SU-DHL-6 (cell line): Measurements from ENCODE around the gene ACSS1.

Source experiments
- H2AFZ ChIP-seq: fragments of 200-600 bp; sonication (generic); 2 replicates; pipeline ENCODE4 v1.6.1; 2014; ENCODE audit warnings: low read depth, mild to moderate bottlenecking, moderate library complexity, mixed read lengths, antibody characterized with exemption, low read length; ENCODE audit not compliant: severe bottlenecking
- H3F3A ChIP-seq: fragments of 200-600 bp; shearing (Covaris generic); 2 replicates; pipeline ENCODE4 v1.6.0; 2016; ENCODE audit warnings: antibody characterized with exemption, mild to moderate bottlenecking; ENCODE audit not compliant: insufficient read depth
- H3K27ac ChIP-seq: fragments of 200-600 bp; sonication (generic); 2 replicates; pipeline ENCODE4 v1.5.1; 2016; ENCODE audit warnings: low read depth, mild to moderate bottlenecking, low read length, moderate library complexity, mixed read lengths
- H3K27me3 ChIP-seq: fragments of 200-600 bp; sonication (generic), shearing (Covaris generic); 2 replicates; pipeline ENCODE4 v1.6.0; 2014; ENCODE audit warnings: mild to moderate bottlenecking, low read length
- H3K36me3 ChIP-seq: fragments of 200-600 bp; sonication (generic); 2 replicates; pipeline ENCODE4 v1.6.1; 2014; ENCODE audit warnings: mild to moderate bottlenecking, low read length, mixed read lengths
- H3K4me2 ChIP-seq: fragments of 300-600, 200-600 bp; shearing (Covaris generic), sonication (generic); 2 replicates; pipeline ENCODE4 v1.6.0; 2014; ENCODE audit warnings: low read length, low read depth, mild to moderate bottlenecking; ENCODE audit not compliant: poor library complexity, severe bottlenecking
- H3K4me3 ChIP-seq: fragments of 200-600 bp; sonication (generic); 2 replicates; pipeline ENCODE4 v1.5.1; 2014; ENCODE audit warnings: antibody characterized with exemption, low read length, mild to moderate bottlenecking, mixed read lengths; ENCODE audit not compliant: insufficient read depth, poor library complexity, severe bottlenecking
- H3K79me2 ChIP-seq: fragments of 200-600 bp; sonication (generic); 2 replicates; pipeline ENCODE4 v1.6.1; 2014; ENCODE audit warnings: mild to moderate bottlenecking, low read length, moderate library complexity; ENCODE audit not compliant: insufficient read depth
- H3K9ac ChIP-seq: fragments of 200-600 bp; sonication (generic); 2 replicates; pipeline ENCODE4 v1.7.0; 2014; ENCODE audit warnings: mild to moderate bottlenecking, low read length
- H3K9me2 ChIP-seq: fragments of 200-600 bp; sonication (generic); replicated peaks from 2 replicates; pipeline ENCODE4 v1.6.1; 2014; ENCODE audit warnings: low read length; ENCODE audit not compliant: insufficient read depth
- H3K9me3 ChIP-seq: fragments of 200-600 bp; sonication (generic); 2 replicates; pipeline ENCODE4 v1.6.1; 2014; ENCODE audit warnings: low read length, mixed read lengths; ENCODE audit not compliant: insufficient read depth
- H4K20me1 ChIP-seq: fragments of 200-600 bp; sonication (generic); 2 replicates; pipeline ENCODE4 v1.6.1; 2014; ENCODE audit warnings: low read depth, mild to moderate bottlenecking, antibody characterized with exemption, low read length, moderate library complexity, mixed read lengths
- EZH2phosphoT487 ChIP-seq: fragments of 200-600 bp; sonication (generic), shearing (Covaris generic); conservative IDR thresholded peaks from 2 replicates; pipeline ENCODE4 v1.6.1; 2018; ENCODE audit warnings: mild to moderate bottlenecking, antibody characterized with exemption, low read length, moderate library complexity, mixed read lengths
- TF ChIP-seq, protein P1 (sequence below): fragments of 200-600 bp; sonication (generic); IDR thresholded peaks from one replicate; pipeline ENCODE4 v1.5.1; 2017; ENCODE audit warnings: antibody characterized with exemption, mild to moderate bottlenecking, low read length, moderate library complexity; ENCODE audit not compliant: insufficient read depth, poor library complexity, severe bottlenecking

ACSS1 gene

DNA sequence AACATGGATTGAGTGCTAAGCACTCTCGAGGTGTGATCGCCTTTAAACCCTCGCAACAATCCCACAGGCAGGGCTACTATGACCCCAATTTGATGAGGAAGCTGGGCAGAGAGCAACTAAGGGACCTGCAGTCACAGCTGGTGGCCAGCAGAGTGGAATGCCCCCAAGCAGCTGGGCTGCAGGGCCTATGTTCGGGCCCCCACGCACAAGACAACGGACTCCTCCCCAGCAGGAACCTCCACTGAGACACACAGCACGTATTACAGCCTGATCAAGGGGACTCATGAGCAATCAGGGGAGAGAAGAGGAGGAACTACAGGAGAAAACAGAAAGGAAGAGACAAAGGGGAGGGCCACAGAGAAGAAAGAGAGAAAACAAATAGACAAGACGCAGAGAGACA is 87.2 kb downstream of the ACSS1 start:
- no peaks in the 10 kb centered on the region for H3K36me3 ChIP-seq
- no peak overlapping the region for H2AFZ ChIP-seq
- H3F3A ChIP-seq, result no peaks in the 10 kb centered on the region
- TF ChIP-seq EZH2phosphoT487, result no peak
- TF ChIP-seq, protein P1, sequence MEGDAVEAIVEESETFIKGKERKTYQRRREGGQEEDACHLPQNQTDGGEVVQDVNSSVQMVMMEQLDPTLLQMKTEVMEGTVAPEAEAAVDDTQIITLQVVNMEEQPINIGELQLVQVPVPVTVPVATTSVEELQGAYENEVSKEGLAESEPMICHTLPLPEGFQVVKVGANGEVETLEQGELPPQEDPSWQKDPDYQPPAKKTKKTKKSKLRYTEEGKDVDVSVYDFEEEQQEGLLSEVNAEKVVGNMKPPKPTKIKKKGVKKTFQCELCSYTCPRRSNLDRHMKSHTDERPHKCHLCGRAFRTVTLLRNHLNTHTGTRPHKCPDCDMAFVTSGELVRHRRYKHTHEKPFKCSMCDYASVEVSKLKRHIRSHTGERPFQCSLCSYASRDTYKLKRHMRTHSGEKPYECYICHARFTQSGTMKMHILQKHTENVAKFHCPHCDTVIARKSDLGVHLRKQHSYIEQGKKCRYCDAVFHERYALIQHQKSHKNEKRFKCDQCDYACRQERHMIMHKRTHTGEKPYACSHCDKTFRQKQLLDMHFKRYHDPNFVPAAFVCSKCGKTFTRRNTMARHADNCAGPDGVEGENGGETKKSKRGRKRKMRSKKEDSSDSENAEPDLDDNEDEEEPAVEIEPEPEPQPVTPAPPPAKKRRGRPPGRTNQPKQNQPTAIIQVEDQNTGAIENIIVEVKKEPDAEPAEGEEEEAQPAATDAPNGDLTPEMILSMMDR, result no peak
- H3K4me2 ChIP-seq, result no peak overlapping the region
- H3K9me3 ChIP-seq, result no peaks in the 10 kb centered on the region
- no peaks in the 10 kb centered on the region for H4K20me1 ChIP-seq
- H3K9ac ChIP-seq, result no peak overlapping the region
- no peak overlapping the region for H3K27ac ChIP-seq
- no peaks in the 10 kb centered on the region for H3K79me2 ChIP-seq
- H3K4me3 ChIP-seq, result no peak overlapping the region
- no peaks in the 10 kb centered on the region for H3K27me3 ChIP-seq
- H3K9me2 ChIP-seq, result no peaks in the 10 kb centered on the region

DNA sequence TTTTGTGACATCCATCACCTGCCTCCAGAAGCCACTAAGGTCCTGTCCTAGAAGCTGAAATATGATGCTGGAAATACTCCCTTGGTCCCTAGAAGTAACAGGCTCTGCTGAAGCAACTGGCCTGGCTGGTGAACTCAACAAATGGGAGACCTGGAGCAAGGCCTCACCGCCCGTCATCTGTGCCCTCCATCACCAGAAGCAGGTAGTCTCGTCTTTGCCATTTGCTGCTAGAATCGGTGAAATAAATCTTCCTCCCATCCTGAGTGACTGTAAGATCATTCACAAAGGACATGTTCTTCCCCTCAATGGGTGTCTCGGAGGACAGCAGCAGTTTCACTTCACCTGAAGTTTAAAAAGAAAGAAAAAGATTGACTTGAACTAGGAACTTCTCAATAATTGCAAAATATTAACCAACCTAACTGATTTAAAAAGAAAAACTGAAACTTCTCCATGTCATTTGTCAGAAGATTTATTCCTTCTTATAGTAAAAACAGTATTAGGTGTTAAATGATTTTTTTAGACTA is 87.8 kb downstream of the ACSS1 start:
- Histone ChIP-seq H3K79me2 (no peaks in the 10 kb centered on the region), H3F3A (no peaks in the 10 kb centered on the region), H3K9me2 (no peaks in the 10 kb centered on the region), H3K9me3 (no peaks in the 10 kb centered on the region), H4K20me1 (no peaks in the 10 kb centered on the region), H2AFZ (no peak overlapping the region), H3K4me3 (no peak overlapping the region), H3K27ac (no peak overlapping the region), H3K9ac (no peak overlapping the region), H3K27me3 (no peaks in the 10 kb centered on the region), H3K4me2 (no peak overlapping the region), H3K36me3 (no peaks in the 10 kb centered on the region)
- TF ChIP-seq, protein P1, result no peak
- TF ChIP-seq EZH2phosphoT487, result no peak

DNA sequence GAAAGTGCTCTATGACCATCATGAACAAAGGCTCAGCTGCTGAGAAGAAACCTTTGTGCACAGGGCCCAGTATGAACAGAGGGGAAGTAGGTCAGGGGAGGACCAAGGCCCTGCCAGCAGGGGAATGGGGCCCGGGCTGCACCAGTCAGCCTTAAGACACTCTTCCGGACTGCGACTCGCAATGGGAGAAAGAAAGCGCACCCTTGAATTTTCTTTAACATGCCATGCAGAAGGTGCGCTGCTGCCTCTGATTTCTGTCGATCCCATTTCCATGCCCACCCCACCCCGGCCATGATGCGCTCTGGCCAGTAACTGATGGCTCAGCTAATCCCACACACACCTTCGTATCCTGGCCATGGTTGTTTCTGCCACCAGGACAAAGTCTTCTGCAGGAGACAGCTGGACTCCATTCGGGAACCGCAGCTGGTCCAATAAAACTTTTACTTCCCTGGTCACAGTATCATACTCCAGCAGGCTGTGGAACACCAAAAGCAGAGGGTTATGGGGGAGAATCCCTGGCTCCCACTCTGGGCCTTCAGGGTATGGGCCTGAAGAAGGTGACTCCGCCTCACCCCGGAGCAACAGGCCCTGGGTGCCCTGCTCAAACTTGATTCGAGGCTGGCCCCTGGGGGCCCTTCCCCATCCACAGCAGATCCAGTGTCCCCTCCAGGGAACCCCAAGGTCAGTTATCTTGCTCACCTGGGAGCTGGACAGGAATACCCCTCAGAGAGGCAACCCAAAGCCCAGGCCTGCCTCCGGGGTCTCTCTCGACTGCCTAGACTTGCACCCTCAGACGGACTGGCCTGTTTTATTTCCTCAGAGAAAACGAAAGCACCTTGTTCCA is 88.5 kb downstream of the ACSS1 start:
- Histone ChIP-seq H4K20me1 (no peaks in the 10 kb centered on the region), H3K9ac (no peak overlapping the region), H3K27me3 (no peaks in the 10 kb centered on the region), H3K4me2 (no peak overlapping the region), H3K9me2 (no peaks in the 10 kb centered on the region), H2AFZ (no peak overlapping the region), H3K4me3 (no peak overlapping the region), H3K9me3 (no peaks in the 10 kb centered on the region), H3K36me3 (no peaks in the 10 kb centered on the region), H3K79me2 (no peaks in the 10 kb centered on the region), H3F3A (no peaks in the 10 kb centered on the region), H3K27ac (no peak overlapping the region)
- TF ChIP-seq EZH2phosphoT487, result no peak
- TF ChIP-seq, protein P1, result no peak
